Suppressor macrophage treated with lipopolysaccharide for 4 hours (primary cell): ENCODE data around the gene TSPAN7.

Source experiments
- DNase-seq: peaks from one replicate; pipeline ENCODE4 v3.0.0-alpha.2; 2020

Gene TSPAN7, protein sequence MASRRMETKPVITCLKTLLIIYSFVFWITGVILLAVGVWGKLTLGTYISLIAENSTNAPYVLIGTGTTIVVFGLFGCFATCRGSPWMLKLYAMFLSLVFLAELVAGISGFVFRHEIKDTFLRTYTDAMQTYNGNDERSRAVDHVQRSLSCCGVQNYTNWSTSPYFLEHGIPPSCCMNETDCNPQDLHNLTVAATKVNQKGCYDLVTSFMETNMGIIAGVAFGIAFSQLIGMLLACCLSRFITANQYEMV

DNA sequence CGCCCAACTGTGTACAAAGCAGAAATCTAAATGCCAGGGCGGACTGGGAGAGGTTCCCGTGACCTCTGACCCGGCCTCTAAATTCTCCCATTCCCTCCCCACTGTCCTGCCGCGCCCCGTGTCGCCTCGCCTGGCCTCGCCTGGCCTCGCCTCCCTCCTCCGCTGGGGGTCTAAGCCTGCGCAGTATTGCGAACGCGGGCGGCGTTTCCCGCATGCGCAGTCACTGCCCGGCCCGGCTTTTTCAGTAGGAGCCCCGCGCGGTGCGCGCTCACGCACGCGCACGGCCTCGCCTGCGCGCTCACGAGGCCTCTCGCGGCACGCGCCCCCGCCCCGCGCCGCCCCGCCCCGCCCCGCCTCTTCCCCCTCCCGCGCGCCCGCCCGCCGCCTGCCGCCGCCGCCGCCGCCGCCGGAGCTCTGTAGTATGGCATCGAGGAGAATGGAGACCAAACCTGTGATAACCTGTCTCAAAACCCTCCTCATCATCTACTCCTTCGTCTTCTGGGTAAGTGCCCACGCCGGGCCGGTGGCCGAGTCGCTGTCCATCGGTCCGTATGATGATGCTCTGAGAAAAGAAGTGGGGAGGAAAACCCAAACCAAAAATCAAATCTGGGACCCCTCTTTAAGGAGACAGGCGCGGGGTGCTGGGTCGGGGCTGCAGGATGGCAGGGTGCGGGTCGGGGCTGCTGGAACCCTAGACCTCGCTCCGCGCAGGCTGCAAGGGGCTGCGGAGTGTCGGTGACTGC is at the start of gene TSPAN7:
TSPAN7 (plus strand) TSS at position 417 of the 743 bp plus-strand sequence; CDS start at position 422, 5 bp downstream.
- DNase-seq: peak; percentile 78

DNA sequence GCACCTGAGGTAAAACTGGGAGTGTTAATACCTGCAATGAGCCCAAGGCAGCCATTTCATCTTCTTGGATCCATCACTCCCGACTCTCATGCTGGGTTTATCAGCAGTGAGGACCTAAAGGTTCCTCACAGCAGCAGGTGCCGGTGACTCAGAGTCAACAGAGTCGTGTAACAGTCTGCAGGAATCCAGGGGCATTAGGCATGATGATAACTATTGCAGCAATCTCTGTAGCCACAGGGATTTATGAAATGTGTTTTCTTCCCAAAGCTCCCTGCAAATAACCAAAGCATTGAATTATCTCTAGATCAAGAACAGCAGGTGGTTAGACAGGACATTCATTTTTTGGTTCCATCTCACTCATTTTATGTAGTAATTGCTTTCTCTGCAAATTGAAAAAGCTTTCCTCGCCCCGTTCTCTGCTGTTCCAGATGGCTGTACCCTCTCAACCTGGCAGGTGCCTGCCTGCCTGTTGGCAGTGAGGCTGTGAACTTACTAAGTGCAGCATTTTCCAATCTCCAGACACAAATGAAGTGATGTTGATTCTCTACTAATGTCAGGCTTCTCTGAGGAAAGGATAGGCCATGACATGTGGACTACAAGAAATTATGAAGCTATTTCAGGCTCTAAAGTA is 48.1 kb upstream of the TSPAN7 start:
- no peak for DNase-seq

DNA sequence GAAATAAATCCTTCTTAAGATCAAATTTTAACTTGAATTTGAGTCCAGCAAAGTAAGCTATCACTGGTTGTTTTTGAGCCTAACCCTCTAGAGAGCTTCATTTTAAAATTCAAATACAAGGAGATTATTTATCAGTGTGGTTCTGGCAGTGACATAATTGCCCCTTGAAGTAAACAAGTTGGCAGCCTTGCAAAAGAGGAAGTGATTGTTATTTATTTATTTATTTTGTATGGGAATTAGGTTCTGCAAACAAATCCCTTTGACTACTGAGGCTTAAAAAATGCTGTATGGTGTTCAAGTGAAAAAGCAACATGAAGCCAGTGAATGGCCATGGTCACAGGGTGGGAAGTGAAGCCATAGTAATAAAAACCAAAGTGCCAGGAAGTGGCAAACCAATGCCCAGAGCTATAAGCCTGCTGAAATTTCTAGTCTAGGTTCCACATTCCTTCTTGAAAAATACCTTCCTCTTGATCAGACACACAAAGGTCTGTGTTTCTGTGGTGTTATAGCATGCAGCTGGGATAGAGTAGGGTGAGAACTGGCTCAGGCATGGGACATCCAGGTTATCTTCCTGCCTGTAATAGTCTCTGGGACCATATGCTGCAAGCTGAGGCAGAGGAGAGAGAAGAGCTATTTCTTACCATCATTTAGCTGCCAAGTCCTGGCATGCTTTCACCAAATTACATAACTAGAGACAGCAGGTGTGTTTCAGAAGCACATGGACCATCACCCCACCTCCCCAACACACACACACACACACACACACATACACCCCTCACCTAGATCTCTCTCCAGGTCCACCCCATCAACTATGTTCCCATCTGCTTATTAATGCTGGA is 47.1 kb upstream of the TSPAN7 start:
- DNase-seq: peak; percentile 9

DNA sequence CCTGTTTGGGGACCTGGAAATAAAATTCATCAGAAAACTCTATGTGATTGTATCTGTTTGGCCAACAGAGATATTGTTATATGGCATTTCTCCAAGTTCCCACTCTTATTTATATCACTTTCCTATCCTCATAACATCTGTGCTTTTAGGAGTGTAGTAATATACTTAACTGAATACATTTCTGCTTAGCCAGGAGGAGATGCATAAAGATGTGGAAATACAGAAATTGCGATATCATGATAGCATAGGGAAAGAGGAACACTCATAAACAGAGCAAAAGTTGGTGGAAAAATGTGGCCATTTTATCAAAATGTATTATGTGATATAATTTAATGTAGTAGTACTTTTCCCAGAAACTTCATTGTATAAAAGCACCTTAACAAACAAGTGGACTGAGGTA is 46.1 kb upstream of the TSPAN7 start:
- DNase-seq: peak; percentile 41

DNA sequence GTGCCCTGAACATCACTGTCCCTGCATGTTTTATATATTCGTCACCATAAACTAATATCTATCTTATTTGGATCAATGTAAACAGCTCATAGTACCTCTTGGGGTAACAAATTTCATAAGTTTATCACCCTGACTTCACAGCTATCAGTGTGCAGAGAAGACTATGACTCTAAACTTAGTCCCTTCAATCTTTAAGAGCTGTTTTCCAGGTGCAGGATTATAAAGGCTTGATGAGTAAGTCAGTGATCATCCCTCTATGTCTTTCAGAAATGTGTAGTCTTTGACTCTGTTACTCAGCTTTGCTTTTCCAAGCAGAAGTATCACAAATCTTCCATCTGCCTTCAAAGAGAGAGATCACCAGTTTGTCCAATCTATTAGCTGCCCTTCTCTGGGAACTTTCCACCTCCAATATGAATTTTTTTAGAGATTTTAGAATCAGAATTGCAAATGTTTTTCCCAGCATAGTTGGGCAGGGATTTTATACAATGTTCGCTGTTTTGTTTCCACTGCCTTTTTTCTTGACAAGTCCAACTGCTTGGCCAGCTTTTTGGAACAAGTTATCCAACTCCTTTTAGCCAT is 45.1 kb upstream of the TSPAN7 start:
- no peak for DNase-seq

DNA sequence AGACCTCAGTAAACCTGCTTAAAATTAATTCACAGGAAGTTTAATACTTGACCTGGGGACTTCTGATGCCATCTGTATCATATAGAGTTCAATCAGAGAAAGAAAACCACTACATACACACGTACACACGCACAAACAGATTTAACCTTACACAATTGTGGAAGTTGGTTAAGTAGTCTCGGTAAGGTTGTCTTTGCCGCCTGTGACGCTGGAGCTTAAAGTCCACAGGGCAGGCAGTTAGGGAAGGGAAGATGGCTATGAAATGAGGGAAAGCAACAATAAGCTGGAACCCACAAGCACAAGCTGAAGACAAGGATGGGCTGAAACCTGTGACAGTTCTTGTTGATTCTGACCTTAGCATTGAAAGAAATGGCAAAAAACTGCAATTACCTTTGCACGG is 41.7 kb upstream of the TSPAN7 start:
- no peak for DNase-seq

DNA sequence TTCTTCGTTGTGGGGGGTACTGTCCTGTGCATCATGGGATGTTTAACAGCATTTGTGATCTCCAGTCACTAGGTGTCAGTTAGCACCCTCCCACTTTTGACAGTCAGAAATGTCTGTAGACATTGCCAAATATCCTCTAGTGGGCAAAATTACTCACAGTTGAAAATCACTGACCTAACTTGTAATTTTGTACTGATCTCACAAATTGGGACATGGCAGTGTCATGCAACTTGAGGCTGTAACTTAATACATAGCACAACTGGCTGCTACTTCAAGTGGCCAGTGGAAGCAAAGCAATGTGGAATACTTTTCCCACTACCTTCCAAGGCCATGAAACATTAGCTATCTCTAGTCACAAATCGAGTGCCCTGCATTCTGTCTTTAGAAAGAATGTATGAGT is 23.2 kb upstream of the TSPAN7 start:
- DNase-seq: no peak

DNA sequence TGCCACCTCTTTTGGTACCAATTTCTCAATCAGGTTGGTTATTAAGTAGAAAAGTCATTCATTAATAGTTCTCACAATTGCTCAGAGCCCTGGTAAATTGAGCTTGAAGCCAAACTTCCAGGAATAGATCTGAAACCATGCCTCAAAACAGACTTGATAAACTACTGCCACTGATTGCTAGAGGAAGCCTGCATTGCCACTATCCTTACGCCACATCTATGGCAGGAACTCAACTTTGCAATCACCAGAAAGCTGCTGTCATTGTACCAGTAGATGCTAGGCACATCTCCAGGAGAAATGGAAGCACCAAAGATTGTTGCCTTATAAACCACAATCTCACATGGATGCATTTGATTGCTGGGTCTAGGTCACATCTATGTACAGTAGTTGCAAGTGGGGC is 21.6 kb upstream of the TSPAN7 start:
- DNase-seq: no peak

DNA sequence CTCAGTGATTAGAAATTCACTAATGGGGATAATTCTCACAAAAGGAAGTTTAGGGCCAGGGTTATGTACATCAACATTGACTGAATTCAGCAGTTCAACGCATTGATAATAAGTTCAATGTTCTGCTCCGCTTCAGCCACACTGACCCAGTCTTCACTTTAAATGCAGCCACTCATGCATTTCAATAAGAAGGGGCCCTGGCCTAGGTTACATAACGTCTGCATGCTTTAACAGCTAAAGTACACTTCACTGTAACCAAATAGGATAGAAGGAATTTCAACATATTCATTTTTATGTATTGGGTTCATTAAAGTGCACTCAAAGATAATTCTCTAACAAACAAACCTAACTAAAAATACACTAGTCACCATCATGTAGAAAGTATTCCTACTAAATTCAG is 12.8 kb upstream of the TSPAN7 start:
- no peak for DNase-seq

DNA sequence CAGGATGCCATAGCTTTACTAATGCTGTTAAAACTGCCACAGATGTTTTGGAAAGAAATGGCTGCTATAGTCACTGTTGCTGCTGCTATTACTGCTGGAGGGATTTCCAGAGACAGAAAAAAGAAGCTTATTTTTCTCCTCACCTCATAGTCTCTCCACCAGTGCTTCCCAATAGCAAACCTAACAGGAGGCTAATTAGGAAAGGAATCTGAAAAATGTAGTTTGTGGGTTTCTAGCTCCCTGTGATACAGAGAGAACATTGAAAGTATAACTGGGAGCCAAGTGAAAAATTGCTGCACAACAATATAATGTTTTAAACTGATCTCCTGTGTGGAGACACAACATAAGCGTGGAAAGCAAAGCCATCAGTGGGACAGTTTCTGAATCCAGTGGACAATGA is 8.6 kb upstream of the TSPAN7 start:
- no peak for DNase-seq

DNA sequence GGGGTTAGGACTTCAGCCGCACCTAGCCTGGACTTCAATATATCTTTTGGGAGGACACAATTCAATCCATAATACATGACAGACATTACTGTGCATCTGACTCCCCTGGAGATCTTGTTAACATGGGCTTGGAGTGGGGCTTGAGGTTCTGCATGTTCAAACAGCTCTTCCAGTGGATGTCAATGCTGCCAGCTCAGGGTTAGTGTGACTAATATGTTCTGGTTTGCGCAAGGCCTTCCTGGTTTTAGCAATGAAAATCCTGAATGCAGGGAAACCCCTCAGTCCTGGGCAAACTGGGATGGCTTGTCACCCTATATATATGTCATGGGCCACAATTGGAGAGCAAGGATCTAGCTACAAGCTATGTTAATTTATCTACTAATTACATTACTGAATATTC is 2.7 kb upstream of the TSPAN7 start:
- peak; percentile 47 for DNase-seq

DNA sequence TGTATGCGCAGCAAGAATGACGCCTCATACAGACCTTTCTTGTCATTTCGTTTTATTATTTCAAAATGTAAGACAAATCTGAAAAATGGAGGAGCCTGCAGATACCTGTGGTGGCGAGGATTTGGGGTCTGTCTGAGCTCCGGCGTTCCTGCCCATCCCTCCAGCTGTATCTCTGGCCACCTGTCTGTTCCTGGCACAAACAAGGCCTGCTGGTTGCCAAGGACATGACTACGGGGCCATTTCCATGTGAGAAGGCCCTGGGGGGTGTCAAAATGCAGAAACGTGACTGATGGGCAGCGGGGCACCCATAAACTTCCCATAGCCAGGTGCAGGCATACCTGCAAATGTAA is 591 bp upstream of the TSPAN7 start:
- no peak for DNase-seq

DNA sequence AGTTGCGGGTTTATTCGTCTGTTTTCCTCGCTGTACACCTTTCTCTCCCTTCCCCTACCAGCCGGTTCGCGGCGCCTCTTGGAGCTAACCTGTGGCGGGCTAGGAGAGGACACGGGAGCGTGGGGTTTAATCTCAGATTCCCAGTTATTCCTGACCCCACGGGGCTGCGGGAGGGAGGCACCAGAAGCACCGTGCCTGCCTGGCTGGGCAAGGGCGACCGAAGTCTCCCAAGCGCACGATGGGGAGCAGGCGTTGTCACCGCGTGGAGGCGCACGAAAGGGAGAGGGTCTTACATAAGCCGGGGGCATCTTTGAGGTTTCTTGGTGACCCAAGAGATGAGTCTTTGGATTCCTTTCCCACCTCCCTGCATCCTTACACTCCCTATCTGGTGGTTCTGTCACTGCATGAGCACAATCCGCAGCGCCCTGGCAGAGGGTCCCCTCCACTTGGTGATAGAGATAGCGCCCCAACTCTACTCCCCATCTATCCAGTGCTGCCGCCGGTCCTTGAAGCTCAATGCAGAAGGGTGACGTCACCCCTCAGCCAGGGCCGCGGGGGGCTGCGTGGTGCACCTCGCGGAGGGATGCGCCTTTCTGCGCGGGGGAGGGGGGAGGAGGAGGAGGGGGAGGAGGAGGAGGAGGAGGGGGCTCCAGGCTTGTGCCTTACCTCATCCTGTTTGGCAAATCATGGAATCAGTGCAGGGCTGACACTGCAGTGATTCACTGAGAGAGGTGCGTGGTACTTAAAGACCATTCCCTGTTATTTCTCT is 793 bp downstream of the TSPAN7 start:
- DNase-seq: no peak

DNA sequence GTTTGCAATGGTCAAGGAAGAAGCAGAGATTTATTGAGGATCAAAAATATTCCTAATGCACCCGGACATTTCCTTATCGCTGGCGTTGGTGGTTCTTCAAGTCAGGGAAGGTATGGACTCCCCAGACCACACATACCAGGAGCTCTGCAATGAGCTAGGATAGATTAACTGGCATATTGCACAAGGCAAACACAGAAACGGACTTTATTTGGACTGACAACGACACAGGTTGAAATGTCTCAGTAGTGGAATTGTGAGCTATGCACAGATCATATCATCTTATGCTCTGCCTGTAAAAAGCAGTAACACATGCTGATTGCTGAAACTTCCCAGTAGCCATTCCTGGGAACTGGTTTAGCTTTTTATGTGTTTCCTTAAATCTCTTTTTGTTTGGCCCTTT is 1.7 kb downstream of the TSPAN7 start:
- no peak for DNase-seq

DNA sequence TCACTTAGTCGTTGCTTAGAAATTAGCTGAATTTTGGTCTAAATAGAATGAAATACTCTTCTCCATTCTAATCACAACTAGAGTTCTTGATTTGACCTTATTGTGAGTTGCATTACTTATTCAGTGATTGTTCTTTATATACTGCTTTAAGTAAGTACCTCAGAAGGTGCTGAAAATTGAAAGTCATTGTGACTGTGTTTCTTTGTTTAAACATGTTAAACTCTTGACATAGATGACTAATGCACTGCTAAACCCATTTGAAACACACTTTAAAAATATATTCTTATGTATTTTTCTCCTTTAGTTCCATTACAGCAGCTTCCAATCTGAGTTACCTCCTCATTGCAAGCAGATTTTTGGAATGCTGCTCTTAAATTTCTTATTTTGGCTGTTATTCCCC is 9.1 kb downstream of the TSPAN7 start:
- no peak for DNase-seq

DNA sequence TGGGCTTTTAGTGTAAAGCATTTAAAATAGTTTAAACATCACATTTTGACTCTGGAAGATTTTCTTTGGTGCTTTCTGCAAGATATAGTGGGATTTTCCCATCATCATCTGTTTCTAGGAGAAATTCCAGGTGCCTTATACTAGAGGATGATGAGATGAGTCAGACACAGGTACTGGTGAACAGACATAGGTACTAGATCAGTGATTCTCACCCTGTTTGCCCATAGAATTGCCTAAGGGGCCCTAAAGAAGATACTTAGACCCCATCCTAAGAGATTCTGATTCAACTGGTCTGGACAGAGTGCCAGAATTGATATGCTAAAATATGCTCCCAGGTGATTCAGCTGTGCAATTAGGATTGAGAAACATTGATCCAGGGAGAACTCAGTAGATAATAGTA is 9.7 kb downstream of the TSPAN7 start:
- no peak for DNase-seq

DNA sequence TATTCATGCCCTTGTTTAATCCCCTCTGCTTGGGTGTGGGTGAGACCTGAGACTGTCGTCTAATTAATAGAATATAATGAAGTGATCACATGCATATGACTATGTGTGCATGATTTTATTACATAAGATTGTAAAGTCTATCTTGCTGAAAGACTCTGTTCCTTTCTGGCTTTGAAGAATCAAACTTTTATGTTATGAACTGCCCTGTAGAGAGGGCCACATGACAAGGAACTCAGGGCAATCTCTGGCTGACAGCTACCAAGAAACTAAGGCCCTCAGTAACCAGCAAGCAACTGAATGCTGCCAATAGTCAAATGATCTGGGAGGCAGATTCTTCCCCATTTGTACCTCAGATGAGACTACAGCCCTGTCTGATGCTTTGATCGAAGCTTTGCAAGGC is 13.5 kb downstream of the TSPAN7 start:
- DNase-seq: no peak

DNA sequence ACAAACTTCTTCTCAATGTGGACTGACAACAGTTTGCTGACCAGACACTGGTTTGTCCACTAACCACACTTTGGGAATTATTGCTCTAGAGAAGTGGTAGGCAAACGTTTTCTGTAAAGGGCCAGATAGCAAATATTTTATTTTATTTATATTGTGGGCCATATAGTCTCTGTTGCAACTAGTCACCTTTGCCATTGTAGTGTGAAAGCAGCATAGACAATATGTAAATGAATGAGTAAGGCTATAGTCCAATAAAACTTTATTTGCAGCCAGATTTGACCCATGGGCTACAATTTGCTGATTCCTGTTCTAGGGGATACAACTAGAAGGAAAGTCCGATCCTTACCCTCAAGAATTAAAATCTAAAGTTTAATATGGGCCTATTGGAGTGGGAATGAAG is 14.5 kb downstream of the TSPAN7 start:
- no peak for DNase-seq

DNA sequence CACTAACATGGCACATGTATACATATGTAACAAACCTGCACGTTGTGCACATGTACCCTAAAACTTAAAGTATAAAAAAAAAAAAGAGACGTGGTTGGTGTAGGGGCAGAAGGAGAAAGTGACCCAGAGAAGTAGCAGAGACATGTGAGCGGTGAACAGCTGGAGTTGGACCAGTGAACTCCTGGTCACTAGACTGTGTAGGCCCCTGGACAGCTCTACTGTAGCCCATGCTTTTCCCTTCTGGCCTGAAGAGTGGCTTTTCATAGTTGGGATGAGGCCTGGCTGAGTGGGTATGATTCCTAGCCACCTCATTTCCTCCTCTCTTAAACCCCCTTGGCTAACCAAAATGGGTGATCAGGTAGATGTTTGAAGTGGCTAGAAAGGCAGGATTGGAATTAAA is 16.4 kb downstream of the TSPAN7 start:
- DNase-seq: no peak

DNA sequence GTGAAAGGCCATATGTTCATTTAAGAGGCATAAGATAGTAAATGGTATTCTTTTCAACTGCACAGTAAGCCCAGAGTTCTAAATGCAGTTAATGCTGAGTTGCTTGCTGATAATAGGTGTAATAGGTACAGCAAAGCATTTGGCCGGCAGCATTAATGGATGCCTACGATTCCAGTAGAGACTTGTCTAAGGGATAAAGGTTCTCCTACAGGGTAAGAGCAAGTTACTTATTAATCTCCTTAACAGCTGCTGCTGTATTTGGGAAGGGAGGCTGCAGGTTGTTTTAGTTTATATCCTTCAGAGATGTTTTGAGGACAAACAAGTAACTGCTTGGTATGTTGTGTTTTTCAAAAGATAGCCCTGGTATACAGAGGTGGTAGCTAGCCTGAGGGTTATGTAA is 16.8 kb downstream of the TSPAN7 start:
- no peak for DNase-seq

DNA sequence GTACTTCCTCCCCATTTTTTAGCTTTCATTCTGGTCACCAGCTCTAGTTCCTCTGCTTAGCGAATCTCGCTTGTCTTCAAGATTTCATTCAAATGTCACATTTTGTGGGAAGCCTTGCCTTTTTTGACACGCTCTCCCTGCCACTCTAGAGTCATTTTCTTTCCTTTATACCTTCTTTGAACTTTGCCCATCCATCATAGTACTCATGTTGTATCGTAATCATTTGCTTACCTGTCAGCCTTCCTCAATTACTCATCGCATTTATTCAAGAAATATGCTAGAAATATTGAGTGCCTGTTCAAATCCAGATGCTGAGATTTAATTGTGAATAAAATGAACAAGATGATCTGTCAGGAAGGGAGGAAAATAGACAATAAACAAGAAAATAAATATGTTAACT is 21.8 kb downstream of the TSPAN7 start:
- no peak for DNase-seq

DNA sequence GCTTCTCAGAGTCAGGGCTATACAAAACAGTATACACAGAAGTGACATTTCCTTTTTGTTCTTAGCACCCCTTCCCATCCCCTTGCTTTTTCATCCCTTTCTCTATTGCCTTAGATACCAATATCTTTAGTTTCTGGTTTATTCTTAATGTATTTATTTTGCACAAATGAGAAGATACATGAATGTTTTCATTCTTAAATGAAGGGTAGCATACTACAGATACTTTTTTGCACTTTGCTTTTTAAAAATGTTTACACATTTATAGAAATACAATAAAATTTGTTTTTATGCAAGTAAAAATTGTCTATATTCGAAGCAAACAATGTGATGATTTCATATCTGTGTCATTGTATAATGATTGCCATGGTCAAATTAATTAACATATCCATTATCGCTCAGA is 33.1 kb downstream of the TSPAN7 start:
- no peak for DNase-seq
